GM13976 (cell line): ENCODE data around the gene ZNF331.
A peak's percentile ranks its signal among the peaks of the same experiment; 100 is the strongest.

Source experiments
- DNase-seq: peaks from one replicate; pipeline ENCODE4 v3.0.0; 2012; ENCODE audit warnings: low spot score
- CTCF ChIP-seq: IDR thresholded peaks from 2 replicates; pipeline ENCODE4 v1.5.1; 2012; ENCODE audit warnings: borderline replicate concordance, mild to moderate bottlenecking; ENCODE audit not compliant: insufficient read depth; ENCODE audit errors: extremely low read depth, missing control alignments, control extremely low read depth
- in situ Hi-C: fragments of 300-500 bp; cut with MboI; formaldehyde crosslinking; loops from one replicate; pipeline ENCODE4 v1.12.0; 2022; ENCODE audit warnings: low sequenced_read_pairs, mixed read lengths, inconsistent platforms; ENCODE audit not compliant: unreplicated experiment

Gene ZNF331

DNA sequence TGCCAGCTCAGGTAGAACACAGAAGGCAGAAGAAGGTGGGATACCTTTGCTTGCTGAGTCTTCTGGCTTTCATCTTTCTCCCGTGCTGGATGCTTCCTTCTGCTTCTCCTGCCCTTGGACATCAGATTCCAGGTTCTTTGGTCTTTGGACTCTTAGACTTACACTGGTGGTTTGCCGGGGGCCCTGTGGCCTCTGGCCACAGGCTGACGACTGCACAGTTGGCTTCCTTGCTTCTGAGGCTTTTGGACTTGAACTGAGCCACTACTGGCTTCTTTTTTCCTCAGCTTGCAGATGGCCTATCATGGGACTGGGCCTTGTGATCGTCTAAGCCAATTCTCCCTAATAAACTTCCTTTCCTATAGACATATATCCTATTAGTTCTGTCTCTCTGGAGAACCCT is 19.8 kb upstream of the ZNF331 start:
- in situ Hi-C loops = no loop called here
- TF ChIP-seq CTCF = no peak
- no peak for DNase-seq

GRCh38 chr19:53518716-53519115 is 19.2 kb upstream of the ZNF331 start:
- in situ Hi-C loops = no loop called here
- no peak for DNase-seq
- TF ChIP-seq CTCF = no peak

- in situ Hi-C loops = no loop called here
- no peak for TF ChIP-seq CTCF
- no peak for DNase-seq
Measured at GRCh38 chr19:53519446-53519845, 18.5 kb upstream of the ZNF331 start.

DNA sequence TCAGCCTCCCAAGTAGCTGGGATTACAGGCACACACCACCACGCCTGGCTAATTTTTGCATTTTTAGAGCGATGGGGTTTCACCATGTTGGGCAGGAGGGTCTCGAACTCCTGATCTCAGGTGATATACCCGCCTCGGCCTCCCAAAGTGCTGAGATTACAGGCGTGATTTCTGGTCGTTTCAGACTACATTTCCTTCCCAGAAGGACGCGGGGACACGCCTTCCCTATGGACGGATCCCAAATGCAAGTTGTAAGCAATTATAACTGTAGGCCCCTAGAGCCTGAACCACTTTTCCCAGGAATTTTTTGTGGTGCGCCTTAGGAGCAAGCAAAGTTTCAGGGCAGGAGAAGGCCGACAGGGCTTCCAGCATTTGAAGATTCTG is 17.8 kb upstream of the ZNF331 start:
- no peak for TF ChIP-seq CTCF
- in situ Hi-C loops = no loop called here
- DNase-seq = no peak

GRCh38 chr19:53520547-53521372 is 17.2 kb upstream of the ZNF331 start:
- TF ChIP-seq CTCF = no peak

DNA sequence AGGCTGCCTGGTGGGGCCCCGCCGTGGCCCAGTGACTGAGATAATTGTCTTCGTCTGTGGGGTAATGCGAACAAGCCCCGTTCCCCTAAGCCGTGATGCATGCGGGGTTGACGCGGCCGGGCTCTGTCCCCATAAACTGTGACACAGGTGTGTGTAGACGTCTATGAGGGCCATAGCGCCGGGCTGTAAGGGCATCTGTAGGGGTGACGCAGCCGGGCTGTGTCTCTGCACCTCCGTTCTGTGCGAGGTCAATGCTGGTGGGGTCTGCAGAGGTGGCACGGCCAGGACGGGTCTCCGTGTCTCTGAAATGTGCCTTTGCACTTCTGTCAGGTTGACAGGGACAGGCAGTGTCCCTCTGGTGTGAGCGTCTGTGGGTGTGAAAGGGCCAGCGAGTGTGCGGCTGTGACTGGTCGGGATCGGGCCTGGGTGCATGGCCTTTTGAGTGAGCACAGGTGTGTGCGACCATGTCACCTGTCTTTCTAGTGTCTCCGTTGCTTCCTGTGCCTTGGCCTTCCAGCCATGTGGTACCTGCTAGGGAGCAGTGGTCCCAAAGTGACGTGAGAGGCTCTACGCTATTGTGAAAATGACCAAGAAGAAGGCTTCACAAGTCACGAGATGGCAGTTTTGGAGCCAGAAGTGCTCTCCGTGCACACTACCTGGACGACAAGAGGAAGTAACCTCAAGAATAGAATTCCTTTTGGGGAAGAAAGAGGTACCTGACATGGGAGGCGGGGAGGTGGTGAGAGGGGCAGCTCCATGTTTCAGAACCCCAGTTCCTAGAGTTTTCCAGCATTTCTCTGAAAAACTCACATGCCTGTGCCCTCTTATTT is 16.4 kb upstream of the ZNF331 start:
- in situ Hi-C loops = no loop called here
- DNase-seq = no peak
- TF ChIP-seq CTCF = no peak

More at GRCh38 chr19:53520547-53521372, 17.2 kb upstream of the ZNF331 start:
- in situ Hi-C loops = no loop called here
- peak; percentile 88 for DNase-seq
